Spleen (tissue), 11 donors: ENCODE measurements around the gene TNS4. TPM values are rescaled to one million over a fixed set of nuclear protein-coding genes. Genes with fewer than 3 reads are reported as not detected.
A peak's percentile ranks its signal among the peaks of the same experiment; 100 is the strongest.

ENCODE experiments used
- DNase-seq: peaks from one replicate; pipeline ENCODE4 v3.0.0-alpha.2; 2020
- H3K27ac ChIP-seq, 8 donors: fragments of 200-600 bp; sonication (generic) in 7 of 8; 1 replicate in 4 of 8; 2 replicates in 4 of 8; pipeline versions ENCODE4 v1.5.0 to v1.8.0; 2016 to 2021; ENCODE audit warnings: inconsistent platforms in 4 of 8, mild to moderate bottlenecking in 4 of 8, moderate library complexity in 1 of 8
- H3K27me3 ChIP-seq, 7 donors: fragments of 200-600 bp; sonication (generic) in 6 of 7; replicated peaks in 1 of 7; 1 replicate in 4 of 7; 2 replicates in 3 of 7; pipeline versions ENCODE4 v1.5.0 to v1.8.0; 2016 to 2021; ENCODE audit warnings: inconsistent platforms in 3 of 7, mild to moderate bottlenecking in 1 of 7
- H3K36me3 ChIP-seq, 6 donors: fragments of 200-600 bp; sonication (generic) in 5 of 6; 1 replicate in 4 of 6; 2 replicates in 2 of 6; pipeline versions ENCODE4 v1.5.0 to v1.8.0; 2016 to 2021; ENCODE audit warnings: inconsistent platforms in 2 of 6
- H3K4me1 ChIP-seq, 6 donors: fragments of 200-600 bp; sonication (generic) in 5 of 6; 1 replicate in 3 of 6; 2 replicates in 3 of 6; pipeline versions ENCODE4 v1.5.0 to v1.8.0; 2016 to 2021; ENCODE audit warnings: inconsistent platforms in 3 of 6
- H3K4me3 ChIP-seq, 8 donors: fragments of 200-600 bp; sonication (generic) in 7 of 8; 1 replicate in 4 of 8; 2 replicates in 4 of 8; pipeline versions ENCODE4 v1.5.0 to v1.8.0; 2016 to 2021; ENCODE audit warnings: inconsistent platforms in 4 of 8, mild to moderate bottlenecking in 4 of 8, moderate library complexity in 2 of 8
- H3K9me3 ChIP-seq, 8 donors: fragments of 200-600 bp; sonication (generic) in 7 of 8; 1 replicate in 4 of 8; 2 replicates in 4 of 8; pipeline versions ENCODE4 v1.5.0 to v1.8.0; 2016 to 2021; ENCODE audit warnings: inconsistent platforms in 4 of 8
- CTCF ChIP-seq, 11 experiments: fragments of 200-600 bp in 7 of 11; fragments of 450-650 bp in 4 of 11; sonication (generic) in 4 of 11; IDR thresholded peaks in 8 of 11; conservative IDR thresholded peaks in 3 of 11; 1 replicate in 7 of 11; 2 replicates in 4 of 11; pipeline versions ENCODE4 v1.4.0 to v1.8.0; 2016 to 2021; ENCODE audit warnings: antibody characterized with exemption in 11 of 11, inconsistent platforms in 4 of 11, mild to moderate bottlenecking in 1 of 11
- POLR2A ChIP-seq, 3 donors: fragments of 450-650 bp; IDR thresholded peaks; one replicate each; pipeline ENCODE4 v1.5.1; 2017; ENCODE audit warnings: antibody characterized with exemption in 3 of 3, mild to moderate bottlenecking in 1 of 3
- POLR2AphosphoS5 ChIP-seq, 3 donors: sonication (generic); formaldehyde crosslinking; IDR thresholded peaks; one replicate each; pipeline ENCODE4 v1.5.1; 2017; ENCODE audit warnings: antibody characterized with exemption in 3 of 3
- WGBS, 5 donors: extraction: QIAGEN DNeasy Blood & Tissue Kit in 3 of 5; methylation state at CpG; one replicate each; pipeline versions ENCODE4 v1.1.5 to v1.1.7; 2013 to 2018; 5-methylcytosine and 5-hydroxymethylcytosine counted together
- intact Hi-C: fragments of 100-400 bp; cut with DNase I; formaldehyde crosslinking; loops from one replicate; pipeline ENCODE4 v1.15.0; 2023; ENCODE audit warnings: low total_unique reads
- polyA plus RNA-seq, 3 donors: library from polyadenylated mRNA; stranded (reverse); fragments of 200-250 nt; gene quantifications; one replicate each; pipeline ENCODE4 v1.2.1, GENCODE V29; 2013
- total RNA-seq, 7 donors: library from RNA; depleted of rRNA in 3 of 7; stranded (reverse); fragments of >200 nt in 3 of 7; fragmentation: NEBNext Ultra II Directional in 4 of 7; extraction: Animal tissue kit (Norgen Biotek cat#: 25700) in 4 of 7; gene quantifications; one replicate each; pipeline versions ENCODE4 v1.1.0 to v1.2.1, GENCODE V29; 2016 to 2021
- donor health status: healthy with polysubstance abuse.
- donor health status: DM: no; HTN: no; CAD: no; lungs with moderate emphysema.
- donor health status: DM: no; HTN: no; CAD: no.
- donor health status: Bipolar disorder and iron deficiency.
- donor health status: healthy.
- donor health status: DM: no; HTN: no; CAD: no.
- donor health status: DM: yes; HTN: yes; CAD: no.

The TNS4 gene
- total and polyA plus RNA-seq, 10 donors = 0.14 to 1.3 (median 0.37) TPM; not detected in 1

GRCh38 chr17:40473573-40474365 lies 27.7 kb downstream of the TNS4 start:
- intact Hi-C loops = loop anchor here (10.0 kb wide), 1 partner anchor 51 kb away; no protein-coding TSS in a partner anchor
- WGBS, 5 donors = 77 to 86% (median 83%) methylated on average over 16 of the region's 16 CpGs
- Histone ChIP-seq H3K9me3 (no peaks in the 10 kb centered on the region), H3K27me3 (no peaks in the 10 kb centered on the region), H3K4me1 (peaks cover 5 to 55% (median 21%) of the 10 kb centered on the region in 6 donors), H3K27ac (peak overlapping the region in 2 of 8 donors; percentile 51 to 61), H3K4me3 (no peak overlapping the region), H3K36me3 (no peaks in the 10 kb centered on the region)
- DNase-seq = no peak
- TF ChIP-seq CTCF (IDR thresholded peaks at IDR 0.05 in 8 of 11, conservative IDR thresholded peaks at IDR 0.05 in 3 of 11) (no peak), POLR2A (IDR thresholded peaks at IDR 0.05) (no peak), POLR2AphosphoS5 (IDR thresholded peaks at IDR 0.05) (peak in 1 of 3 donors; percentile 9)

GRCh38 chr17:40472733-40473452 lies 28.5 kb downstream of the TNS4 start:
- intact Hi-C loops = loop anchor here (10.0 kb wide), 1 partner anchor 52 kb away; no protein-coding TSS in a partner anchor
- Histone ChIP-seq H3K4me3 (no peak overlapping the region), H3K27me3 (no peaks in the 10 kb centered on the region), H3K27ac (no peak overlapping the region), H3K4me1 (peaks cover 5 to 48% (median 19%) of the 10 kb centered on the region in 6 donors), H3K36me3 (no peaks in the 10 kb centered on the region), H3K9me3 (no peaks in the 10 kb centered on the region)
- 86 to 97% (median 91%) methylated on average over 3 of the region's 3 CpGs for WGBS, 5 donors
- DNase-seq = no peak
- TF ChIP-seq POLR2A (IDR thresholded peaks at IDR 0.05) (no peak), POLR2AphosphoS5 (IDR thresholded peaks at IDR 0.05) (no peak), CTCF (IDR thresholded peaks at IDR 0.05 in 8 of 11, conservative IDR thresholded peaks at IDR 0.05 in 3 of 11) (no peak)

- no peak for TF ChIP-seq POLR2AphosphoS5 (IDR thresholded peaks at IDR 0.05)
- TF ChIP-seq CTCF (IDR thresholded peaks at IDR 0.05 in 8 of 11, conservative IDR thresholded peaks at IDR 0.05 in 3 of 11) = no peak
- TF ChIP-seq POLR2A (IDR thresholded peaks at IDR 0.05) = no peak
- Histone ChIP-seq H3K9me3 (no peaks in the 10 kb centered on the region), H3K36me3 (no peaks in the 10 kb centered on the region), H3K4me1 (peaks cover 5 to 46% (median 19%) of the 10 kb centered on the region in 6 donors), H3K27me3 (peaks cover 0 to 4% (median 0%) of the 10 kb centered on the region in 7 donors), H3K27ac (peak overlapping the region in 1 of 8 donors; percentile 28), H3K4me3 (no peak overlapping the region)
- WGBS, 5 donors = 87 to 97% (median 90%) methylated on average over 5 to 6 of the region's 6 CpGs
- intact Hi-C loops = loop anchor here (10.0 kb wide), 1 partner anchor 53 kb away; no protein-coding TSS in a partner anchor
- DNase-seq = no peak
Observed at GRCh38 chr17:40471846-40472732, 29.3 kb downstream of the TNS4 start.
